Keratinocyte (primary cell): ENCODE results near the gene FAM110A.

Experiments
- CTCF ChIP-seq, 3 experiments: IDR thresholded peaks in 1 of 3; conservative IDR thresholded peaks in 1 of 3; optimal IDR thresholded peaks in 1 of 3; 2 replicates in 2 of 3; 3 replicates in 1 of 3; pipeline versions ENCODE3 to v1.5.1; 2011; ENCODE audit warnings: low read length in 3 of 3, mild to moderate bottlenecking in 3 of 3, moderate library complexity in 2 of 3, control low read depth in 1 of 3, inconsistent platforms in 1 of 3; ENCODE audit not compliant: insufficient read depth in 2 of 3; ENCODE audit errors: extremely low read depth in 1 of 3
- EZH2 ChIP-seq: IDR thresholded peaks from one replicate; pipeline ENCODE4 v1.6.1; 2012; ENCODE audit warnings: inconsistent platforms, mild to moderate bottlenecking, low read length, moderate library complexity

GRCh38 chr20:805713-806112 lies 27.8 kb upstream of the FAM110A start:
- no peak for TF ChIP-seq CTCF (optimal IDR thresholded peaks at IDR 0.05 in 1 of 3, IDR thresholded peaks at IDR 0.05 in 1 of 3, conservative IDR thresholded peaks at IDR 0.05 in 1 of 3; ENCODE audit: extremely low read depth in 1 of 3, insufficient read depth in 2 of 3, low read length in 3 of 3)
- TF ChIP-seq EZH2 = no peak
